Suppressor macrophage treated with lipopolysaccharide for 4 hours (primary cell): ENCODE results near the gene KRT73.
"Not testable (repeated sequence)": the region's sequence is repeated elsewhere in the genome, so short reads cannot be mapped to it uniquely, and the experiment has no call there.

Experiments used
- DNase-seq: peaks from one replicate; pipeline ENCODE4 v3.0.0-alpha.2; 2020

KRT73 gene

GRCh38 chr12:52600071-52600470 is 18.3 kb downstream of the KRT73 start:
- no peak for DNase-seq

- DNase-seq, result no peak
Measured at GRCh38 chr12:52598966-52599365, 19.4 kb downstream of the KRT73 start.

- not testable (repeated sequence) for DNase-seq
Measured at GRCh38 chr12:52594237-52594636, 24.1 kb downstream of the KRT73 start.

- DNase-seq, result no peak
Measured at GRCh38 chr12:52591521-52591920, 26.8 kb downstream of the KRT73 start.

- no peak for DNase-seq
Measured at GRCh38 chr12:52590021-52590420, 28.3 kb downstream of the KRT73 start.

- no peak for DNase-seq
Measured at GRCh38 chr12:52587563-52587962, 30.8 kb downstream of the KRT73 start.

GRCh38 chr12:52585946-52586345 is 32.4 kb downstream of the KRT73 start:
- DNase-seq, result no peak

GRCh38 chr12:52585066-52585465 is 33.3 kb downstream of the KRT73 start:
- peak; percentile 13 for DNase-seq

GRCh38 chr12:52584156-52584682 is 34.1 kb downstream of the KRT73 start:
- DNase-seq, result no peak

GRCh38 chr12:52582971-52583456 is 35.3 kb downstream of the KRT73 start:
- peak; percentile 80 for DNase-seq

GRCh38 chr12:52582486-52582885 is 35.9 kb downstream of the KRT73 start:
- no peak for DNase-seq

- no peak for DNase-seq
Measured at GRCh38 chr12:52581481-52581880, 36.9 kb downstream of the KRT73 start.

- DNase-seq, result no peak
Measured at GRCh38 chr12:52581066-52581465, 37.3 kb downstream of the KRT73 start.

- DNase-seq, result no peak
Measured at GRCh38 chr12:52580496-52580895, 37.9 kb downstream of the KRT73 start.

GRCh38 chr12:52579468-52580465 is 38.6 kb downstream of the KRT73 start:
- no peak for DNase-seq

GRCh38 chr12:52578469-52578868 is 39.9 kb downstream of the KRT73 start:
- no peak for DNase-seq

- no peak for DNase-seq
Measured at GRCh38 chr12:52577316-52577715, 41.0 kb downstream of the KRT73 start.

- DNase-seq, result no peak
Measured at GRCh38 chr12:52575948-52576347, 42.4 kb downstream of the KRT73 start.

- no peak for DNase-seq
Measured at GRCh38 chr12:52575256-52575655, 43.1 kb downstream of the KRT73 start.

- DNase-seq, result no peak
Measured at GRCh38 chr12:52573743-52574142, 44.6 kb downstream of the KRT73 start, which contains the start of gene KRT74. TSS of gene KRT74 (minus strand) at chr12:52573843. CDS start at chr12:52573777, 66 bp downstream.

- no peak for DNase-seq
Measured at GRCh38 chr12:52573306-52573705, 45.1 kb downstream of the KRT73 start.

- DNase-seq, result no peak
Measured at GRCh38 chr12:52570511-52570910, 47.8 kb downstream of the KRT73 start.

GRCh38 chr12:52568111-52568510 is 50.2 kb downstream of the KRT73 start:
- DNase-seq, result no peak

GRCh38 chr12:52566847-52567291 is 51.5 kb downstream of the KRT73 start:
- DNase-seq, result no peak
